SHP77 (cell line): ENCODE data around the gene BDH2.
A peak's percentile ranks its signal among the peaks of the same experiment; 100 is the strongest.

Source experiments
- DNase-seq, 2 experiments: peaks; one replicate each; lab custom pipeline; 2025; lab: John Stamatoyannopoulos, UW

BDH2 gene

DNA sequence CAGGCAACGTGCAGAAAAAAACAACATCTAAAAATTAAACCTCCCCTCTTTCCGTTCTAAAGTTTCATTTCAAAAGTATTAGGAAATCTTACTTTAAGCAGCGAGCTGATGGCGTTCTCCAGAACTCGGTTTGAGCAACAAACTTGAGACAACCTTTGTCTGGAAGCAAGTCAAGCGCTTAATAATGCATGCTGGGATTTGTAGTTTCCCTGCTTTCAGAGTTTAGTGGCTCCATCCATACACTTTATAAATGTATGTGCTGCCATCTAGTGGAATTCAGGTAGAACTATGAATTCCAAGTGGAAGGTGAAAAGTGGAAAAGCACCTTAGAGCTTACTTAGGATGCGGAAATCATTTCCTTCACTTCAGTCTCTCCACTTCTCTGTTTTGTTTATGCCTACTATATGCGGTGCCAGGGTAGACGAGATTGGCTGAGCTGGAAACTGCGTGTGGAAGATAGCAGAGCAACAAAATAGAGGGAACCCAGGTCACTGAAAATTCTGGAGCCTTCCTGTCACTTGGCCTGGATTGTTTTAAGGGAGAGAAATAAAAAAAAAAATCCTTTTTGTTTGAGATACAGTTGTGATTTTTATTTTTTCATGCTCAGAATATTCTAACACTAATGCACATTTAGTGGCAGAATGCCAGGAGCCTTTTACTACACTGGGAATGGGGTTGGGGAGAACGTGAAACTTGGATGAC is at the start of gene BDH2:
BDH2 (minus strand) TSS at position 144 of the 702 bp plus-strand sequence. CDS start 3,580 bp downstream, outside the sequence.
- DNase-seq = peak; percentile 51 to 67

DNA sequence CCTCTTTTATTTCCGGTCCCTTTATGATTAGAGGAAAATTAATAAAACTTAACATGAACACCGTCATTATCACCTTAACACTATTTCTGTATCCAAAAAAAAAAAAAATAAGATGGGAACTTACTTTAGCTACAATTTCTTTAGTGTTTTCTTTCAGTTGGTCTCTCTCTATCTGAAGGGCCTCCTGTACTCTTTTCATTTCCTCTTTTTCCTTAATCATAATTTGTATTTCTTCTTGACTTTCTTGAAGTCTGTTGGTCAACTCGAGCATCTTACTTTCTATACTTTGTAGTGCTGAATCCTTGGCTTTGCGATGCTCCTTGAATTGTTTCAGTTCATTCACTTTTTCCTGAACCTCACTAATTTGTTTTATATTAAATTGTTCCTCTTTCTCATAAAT is 45.3 kb upstream of the BDH2 start:
- no peak for DNase-seq

DNA sequence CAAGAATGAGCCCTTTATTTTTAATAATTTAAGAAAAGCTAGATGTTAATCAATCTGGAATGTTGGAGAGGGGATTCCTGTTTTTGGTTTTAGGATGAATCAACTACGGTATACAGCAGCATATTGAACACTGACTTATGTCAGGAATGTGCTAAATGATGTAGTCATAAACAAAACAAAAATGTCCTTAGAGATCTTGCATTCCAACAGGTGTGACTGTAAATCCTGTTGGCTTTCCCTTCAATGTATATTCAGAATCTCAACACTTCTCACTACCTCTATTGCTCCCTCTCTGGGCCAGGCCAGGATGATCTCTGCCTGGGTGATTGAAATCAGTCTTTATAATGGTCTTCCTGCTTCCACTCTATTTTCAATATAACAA is 37.8 kb upstream of the BDH2 start:
- no peak for DNase-seq

DNA sequence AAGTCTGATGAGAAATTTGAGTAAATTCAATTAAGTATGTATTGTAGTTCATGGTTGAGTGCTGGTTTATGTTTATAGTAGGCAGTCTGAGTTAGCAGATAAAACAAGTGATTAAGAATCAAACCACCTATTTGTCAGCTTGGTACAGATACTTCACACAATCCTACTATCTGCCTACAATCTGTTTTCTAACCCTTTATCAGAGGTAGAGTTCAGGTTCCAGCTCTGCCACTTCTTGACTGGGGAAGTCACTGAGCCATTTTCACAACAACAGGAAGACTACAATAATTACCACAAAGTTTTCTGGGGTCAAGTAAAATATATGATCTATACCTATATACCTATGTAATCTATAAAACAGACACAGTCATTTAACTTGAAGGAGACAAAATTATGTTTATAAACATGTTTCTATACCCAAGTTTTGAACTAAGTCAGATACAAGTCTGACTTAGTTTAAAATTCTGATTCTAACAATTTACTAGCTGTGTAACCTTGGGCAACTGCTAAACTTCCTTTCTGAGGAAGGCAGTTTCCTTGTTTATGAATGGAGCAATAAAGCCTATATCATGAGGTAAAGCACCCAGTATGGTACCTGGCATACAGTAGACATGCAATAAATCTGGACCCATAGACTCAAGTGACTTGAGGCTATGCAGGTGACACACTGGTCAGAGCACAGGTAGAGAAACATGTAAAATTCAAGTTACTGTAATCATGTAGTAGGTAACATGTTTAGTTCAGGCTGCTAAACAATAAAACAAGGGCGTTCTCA is 37.2 kb upstream of the BDH2 start:
- no peak for DNase-seq

DNA sequence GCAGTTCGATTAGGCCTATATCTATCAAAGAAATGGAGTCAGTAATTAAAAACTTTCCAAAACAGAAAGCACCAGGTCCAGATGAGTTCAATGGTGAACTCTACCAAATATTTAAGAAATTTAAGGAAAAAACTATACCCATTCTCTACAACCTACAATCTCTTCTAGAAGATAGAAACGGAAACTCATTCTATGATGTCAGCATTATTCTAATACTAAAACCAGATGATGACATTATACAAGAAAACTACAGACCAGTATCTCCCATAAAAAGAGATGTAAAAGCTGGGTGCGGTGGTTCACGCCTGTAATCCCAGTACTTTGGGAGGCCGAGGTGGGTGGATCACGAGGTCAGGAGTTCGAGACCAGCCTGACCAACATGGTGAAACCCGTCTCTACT is 29.5 kb upstream of the BDH2 start:
- DNase-seq = no peak

DNA sequence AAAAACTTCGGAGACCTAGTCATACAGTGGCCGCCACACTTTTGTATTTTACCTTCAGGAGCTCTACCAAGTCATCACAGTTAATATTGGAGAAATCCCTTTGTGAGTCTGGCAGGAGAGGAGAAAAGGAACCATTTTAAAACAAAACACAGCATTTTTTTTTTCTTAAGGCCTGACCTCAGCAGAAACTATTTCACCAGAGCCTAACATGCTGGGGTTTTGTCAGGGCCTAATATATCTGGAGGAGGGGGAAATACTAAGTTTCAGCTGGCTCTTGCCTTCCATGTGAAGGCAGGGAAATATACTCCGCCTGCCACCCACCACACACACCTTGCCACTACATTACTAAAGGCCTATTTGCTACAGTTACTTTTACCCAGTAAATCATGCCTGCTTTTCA is 26.5 kb upstream of the BDH2 start:
- DNase-seq = no peak

DNA sequence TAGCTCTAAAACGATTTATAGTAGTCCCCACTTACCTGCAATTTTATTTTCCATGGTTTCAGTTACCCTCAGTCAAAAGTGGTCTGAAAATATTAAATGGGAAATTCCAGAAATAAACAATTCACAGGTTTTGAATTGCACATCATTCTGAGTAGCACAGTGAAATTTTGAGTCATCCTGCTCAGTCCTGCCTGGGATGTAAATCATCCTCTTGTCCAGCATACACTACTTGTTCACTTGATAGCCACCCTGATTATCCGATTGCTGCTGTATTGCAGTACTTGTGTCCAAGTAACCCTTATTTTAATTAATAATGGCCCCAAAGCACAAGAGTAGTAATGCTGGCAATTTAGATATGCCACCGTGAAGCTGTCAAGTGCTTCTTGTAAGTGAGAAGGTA is 23.5 kb upstream of the BDH2 start:
- no peak for DNase-seq

DNA sequence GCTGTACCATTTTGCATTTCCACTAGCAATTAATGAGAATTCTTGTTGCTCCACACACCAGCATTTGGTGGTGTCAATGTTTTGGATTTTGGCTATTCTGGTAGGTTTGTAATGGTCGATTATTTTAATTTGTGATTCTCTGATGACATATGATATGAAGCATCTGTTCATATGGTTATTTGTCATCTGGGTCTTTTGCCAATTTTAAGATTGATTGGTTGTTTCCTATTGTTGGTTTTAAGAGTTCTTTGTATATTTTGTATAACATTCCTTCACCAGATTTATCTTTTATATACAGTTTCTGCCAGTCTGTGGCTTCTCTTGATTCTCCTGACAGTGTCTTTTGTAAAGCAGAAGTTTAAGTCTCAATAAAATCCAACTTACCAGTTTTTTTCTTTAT is 18.5 kb upstream of the BDH2 start:
- DNase-seq = no peak

DNA sequence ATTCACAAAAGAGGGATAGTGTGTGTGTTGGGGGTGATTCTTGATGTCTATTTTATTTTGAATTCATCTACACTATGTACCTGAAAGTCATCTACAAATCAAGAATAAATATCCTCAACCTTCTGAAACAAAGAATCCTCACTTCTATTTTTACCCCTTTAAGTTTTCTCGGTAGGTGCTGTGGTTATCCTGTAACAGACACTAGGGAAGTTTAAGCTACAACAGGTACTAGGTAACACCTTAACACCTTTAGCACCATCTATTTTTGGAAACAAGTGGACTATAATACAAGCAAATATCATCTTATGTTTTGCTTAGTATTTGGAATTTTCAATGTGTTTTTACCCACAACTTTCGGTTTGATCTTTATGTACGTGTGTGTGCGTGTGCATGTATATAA is 12.0 kb upstream of the BDH2 start:
- DNase-seq = no peak

DNA sequence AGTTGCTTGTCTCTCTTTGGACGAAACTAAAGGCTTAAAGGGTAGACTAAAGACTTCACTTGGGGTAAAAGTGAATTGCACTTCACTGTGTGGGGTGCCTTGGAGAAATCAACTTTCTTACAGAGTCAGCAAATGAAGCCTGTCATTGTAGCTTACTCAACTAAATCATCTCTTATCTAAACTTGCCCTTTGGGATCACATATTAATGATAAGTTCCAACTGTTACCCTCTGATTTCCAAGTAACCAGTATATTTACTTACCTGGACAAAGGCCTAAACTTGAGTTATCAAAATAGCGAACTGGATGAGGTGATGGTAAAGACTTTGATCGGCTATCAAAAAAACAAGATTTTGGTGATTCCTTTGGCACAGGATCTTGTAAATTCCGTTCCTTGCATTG is 8.9 kb upstream of the BDH2 start:
- DNase-seq = no peak

DNA sequence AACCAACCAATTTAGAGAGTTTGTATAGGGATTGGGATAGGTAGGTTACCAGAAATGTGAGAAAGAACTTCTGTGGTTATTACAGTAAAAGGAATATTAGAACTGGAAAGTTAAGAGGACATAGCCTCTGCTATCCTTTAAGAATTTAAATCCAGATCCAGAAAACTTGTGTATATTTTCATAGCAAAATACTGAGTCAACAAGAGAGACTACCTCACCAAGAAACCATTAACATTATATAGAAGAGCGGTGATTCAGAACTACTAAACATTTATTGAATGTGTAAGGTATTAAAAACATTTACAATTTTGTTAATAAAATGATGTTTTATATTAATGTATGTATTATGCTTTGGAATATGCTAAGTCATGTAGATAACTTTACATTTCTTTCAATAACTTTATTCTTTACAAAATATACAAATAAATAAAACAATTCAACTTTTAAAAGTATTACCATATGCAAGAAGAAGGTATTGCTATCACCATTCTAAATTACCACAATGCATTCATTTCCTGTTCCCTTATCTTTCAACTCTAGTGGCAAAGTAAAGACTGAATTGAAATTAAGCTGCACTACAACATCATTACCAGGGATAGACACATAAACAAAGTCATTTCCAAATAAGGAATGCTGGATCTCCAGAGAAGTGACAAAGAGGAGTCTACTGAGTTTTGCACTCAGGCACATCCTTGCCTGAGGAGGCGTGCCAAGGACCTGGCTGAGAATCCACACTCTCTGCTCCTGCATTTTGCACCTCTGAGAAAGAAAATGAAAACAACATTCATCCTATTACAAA is 6.1 kb upstream of the BDH2 start:
- DNase-seq = no peak

DNA sequence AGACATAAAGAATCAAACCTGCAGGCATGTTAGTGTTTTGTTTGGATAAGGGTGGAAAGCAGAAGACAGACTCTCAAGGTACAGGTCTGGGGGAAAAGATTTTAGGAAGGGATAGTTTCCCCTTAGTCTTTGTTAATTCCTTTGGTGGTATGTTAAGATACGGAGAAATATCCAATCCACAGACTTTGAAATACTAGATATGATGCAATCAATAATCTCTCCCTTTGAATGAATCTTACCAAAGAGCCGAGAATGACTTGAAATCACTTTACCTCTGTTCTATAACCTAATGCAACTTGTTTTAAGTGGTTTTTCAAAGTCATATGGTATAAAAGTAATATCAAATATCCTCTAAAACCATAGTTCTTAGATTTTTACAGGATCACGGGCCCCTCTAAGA is 5.3 kb upstream of the BDH2 start:
- no peak for DNase-seq

DNA sequence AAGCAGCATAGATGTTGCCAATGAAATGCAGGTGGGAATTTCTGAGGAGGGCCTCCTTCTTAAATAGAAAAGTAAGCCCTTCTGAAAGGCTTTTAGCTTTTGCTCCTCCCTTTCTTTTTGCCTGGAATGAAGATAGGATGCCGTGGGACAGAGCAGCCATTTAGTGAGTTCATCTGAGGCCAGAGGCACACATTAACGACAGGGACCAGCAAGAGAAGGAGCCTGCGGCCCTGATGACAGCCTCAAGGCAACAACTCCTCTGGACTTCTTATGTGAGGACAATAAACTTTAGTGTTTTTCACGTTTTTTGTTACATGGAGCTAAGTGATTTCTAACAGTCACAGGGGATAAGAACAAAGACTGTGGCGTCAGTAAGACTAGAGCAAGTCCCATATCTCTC is 1.1 kb upstream of the BDH2 start:
- no peak for DNase-seq

DNA sequence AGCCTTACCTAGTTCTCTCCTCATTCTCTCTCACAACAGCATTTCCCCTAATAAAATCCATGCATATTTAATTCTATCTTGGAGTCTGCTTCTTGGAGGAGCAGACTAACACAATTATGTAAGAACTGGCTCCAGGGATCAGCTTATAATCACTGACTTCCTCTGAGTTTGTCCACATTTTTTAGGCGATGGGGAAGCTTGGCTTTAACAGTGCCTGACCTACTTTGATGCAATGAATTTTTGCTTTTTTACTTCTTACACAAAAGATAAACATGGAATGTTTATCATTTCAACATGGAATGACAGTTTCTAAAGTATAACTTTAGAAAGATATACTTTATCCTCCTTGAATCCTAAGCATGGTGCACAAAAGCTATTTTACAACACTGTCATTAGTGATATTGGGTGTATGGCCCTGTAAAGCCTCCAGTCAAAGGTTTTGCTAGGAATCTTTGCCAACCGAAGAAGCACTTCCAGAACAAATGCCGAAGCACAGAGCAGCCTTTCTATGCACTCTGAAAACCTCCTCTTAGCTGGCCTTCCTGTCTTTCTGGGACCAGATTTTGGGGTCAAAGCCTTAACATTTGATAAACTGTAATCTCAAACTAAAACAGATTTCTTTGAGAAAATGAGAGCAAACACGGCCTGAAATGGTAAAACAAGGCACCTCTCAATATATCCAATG is 736 bp downstream of the BDH2 start:
- DNase-seq = no peak

DNA sequence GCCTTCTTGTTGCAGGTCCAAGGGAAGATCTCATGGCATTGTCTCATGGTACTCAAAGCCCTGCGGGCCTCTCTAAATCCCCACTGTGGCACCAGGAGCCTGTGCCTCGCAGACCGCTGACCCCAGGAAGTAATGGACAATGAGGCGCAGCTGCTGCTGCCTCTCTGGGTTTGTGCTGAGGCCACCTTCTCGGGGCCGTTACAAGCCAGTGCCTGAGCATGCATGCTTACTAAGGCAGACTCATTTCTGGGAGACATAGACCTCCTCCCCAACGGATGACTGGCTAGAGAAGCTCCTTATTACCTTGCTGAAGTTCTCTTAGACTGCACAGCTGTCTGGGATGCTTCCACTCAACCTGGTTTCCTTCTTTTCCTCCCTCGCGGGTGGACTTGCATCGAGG is 1.3 kb downstream of the BDH2 start:
- DNase-seq = peak in 1 of 2 experiments; percentile 3

DNA sequence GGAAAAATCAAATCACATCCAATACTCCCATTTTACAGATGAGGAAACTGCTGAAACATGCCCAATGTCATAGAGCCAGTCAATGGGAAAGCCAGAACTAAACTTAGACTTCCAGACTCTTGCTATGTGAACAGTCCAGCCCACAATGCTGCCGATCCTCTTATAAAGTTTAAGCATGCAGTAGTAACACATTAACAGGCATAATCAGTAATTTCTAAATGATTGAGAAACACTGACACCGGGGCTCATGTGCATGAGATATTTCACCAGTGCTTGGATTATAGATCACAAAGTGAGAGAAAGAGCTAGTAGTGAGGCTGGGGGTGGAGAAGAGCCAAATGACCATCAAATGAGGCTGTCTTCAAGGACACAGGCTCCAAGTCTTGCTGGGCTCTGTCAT is 2.5 kb downstream of the BDH2 start:
- no peak for DNase-seq

DNA sequence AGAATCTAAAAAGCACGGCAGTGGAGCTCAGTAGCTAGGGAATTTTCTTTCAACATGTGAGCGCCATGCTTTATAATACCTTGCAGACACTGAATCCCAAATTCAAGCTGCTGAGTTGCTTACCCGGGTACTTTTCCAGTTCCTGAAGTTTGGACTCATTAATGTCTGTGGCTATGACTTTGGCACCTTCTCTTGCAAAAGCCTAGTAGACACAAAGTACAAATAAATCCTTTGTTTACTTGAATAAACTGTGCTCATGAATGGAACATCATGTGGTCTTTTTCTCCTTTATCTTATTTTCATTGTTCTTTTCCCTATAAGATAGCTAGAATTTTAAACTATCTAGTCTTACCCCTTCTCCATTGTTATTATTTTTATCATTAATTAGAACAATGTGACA is 4.6 kb downstream of the BDH2 start:
- DNase-seq = no peak

DNA sequence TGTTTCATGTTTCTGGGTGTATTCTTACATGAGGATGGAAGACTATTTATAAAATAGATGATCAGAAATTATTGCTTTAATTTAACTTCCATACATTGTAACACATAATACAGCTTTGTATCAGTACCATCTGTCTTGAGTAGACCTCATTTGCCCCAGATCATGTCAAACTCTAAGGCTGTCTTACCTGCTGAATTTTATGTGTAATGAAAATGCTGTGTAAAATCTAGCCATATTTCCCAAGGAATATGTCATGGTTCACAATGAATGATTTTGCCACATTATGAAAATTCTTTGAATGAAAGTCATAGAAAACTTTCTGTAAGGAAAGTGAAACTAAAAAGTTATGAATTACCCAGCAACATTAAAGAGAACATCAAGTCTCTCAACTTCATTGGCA is 7.4 kb downstream of the BDH2 start:
- DNase-seq = no peak

DNA sequence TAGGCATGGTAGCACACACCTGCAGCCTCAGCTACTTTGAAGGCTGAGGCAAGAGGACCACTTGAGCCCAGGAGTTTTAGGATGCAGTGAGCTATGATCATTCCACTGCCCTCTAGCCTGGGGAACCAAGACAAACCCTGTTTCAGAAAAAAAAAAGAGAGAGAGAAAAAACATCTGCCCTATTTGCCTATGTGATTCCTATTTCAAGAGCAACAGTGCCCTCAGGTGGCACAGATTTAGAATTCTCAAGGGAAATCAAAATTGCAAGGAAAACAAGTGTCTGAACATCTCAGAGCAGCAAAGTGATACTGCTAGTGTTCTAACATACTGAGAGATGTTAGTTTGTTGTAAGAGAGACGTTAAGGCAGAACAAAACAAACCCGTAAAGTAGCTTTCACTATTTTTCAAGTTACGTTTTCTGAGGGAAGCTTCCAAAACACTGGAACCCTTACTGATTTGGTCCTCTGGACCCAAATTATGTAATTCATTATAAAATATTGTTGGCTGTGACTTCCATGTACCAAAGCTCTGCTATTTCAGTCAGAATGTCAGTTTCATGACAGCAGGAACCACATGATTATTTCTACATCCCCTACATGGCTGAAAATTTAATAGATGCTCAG is 7.9 kb downstream of the BDH2 start:
- DNase-seq = peak in 1 of 2 experiments; percentile 39

DNA sequence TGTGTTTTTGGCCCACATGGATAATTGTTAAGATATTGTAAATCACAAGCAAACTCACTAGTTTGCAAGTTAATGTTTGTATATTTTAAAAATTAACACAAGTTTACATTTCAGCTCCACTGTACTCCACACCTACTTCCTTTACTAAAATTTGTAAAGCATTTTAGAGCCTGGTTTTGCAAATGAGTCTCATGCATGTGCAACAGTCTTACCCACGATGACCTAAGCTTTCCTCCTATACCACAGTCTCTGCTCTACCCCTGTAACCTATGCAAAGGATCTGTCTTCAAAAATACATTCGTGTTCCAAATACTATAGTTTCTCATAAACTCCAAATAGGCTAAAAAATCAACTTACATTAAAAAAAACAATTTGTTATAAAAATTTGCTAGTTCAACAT is 10.2 kb downstream of the BDH2 start:
- DNase-seq = no peak

DNA sequence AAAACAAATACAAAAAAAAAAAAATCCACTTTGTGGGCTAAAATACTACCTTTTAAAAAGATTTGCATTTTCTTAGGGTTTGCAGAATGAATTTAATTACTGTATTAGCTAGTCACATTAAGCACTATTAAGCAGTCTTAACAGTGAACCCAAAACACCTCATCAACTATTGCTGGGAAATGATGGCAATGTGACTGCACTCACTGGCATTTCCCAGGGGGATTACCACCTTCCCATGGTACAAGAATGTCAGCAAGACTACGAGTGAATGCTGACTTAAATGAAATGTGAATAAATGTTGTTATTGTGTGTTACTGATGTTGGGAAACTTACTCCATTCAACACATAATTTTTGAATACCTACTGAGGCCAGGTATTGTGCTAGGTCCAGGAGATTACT is 13.1 kb downstream of the BDH2 start:
- no peak for DNase-seq
